Smooth muscle cell (in vitro differentiated cells): ENCODE data around the gene ZNF43. TPM values are rescaled to one million over a fixed set of nuclear protein-coding genes. Genes with fewer than 3 reads are reported as not detected.
"Not testable (repeated sequence)": the region's sequence is repeated elsewhere in the genome, so short reads cannot be mapped to it uniquely, and the experiment has no call there.

Experiments used
- DNase-seq: peaks from one replicate; lab custom pipeline; 2025; ENCODE audit not compliant: unreplicated experiment; lab: John Stamatoyannopoulos, UW
- H2AFZ ChIP-seq: fragments of 200-600 bp; sonication (generic); 2 replicates; pipeline ENCODE4 v1.6.0; 2016; ENCODE audit warnings: antibody characterized with exemption, low read depth, mild to moderate bottlenecking
- H3F3A ChIP-seq: fragments of 200-600 bp; sonication (generic); 2 replicates; pipeline ENCODE4 v1.6.0; 2017; ENCODE audit warnings: antibody characterized with exemption, low read depth
- H3K27ac ChIP-seq: fragments of 200-600 bp; sonication (generic); 2 replicates; pipeline ENCODE4 v1.5.1; 2016; ENCODE audit warnings: low read depth, mild to moderate bottlenecking
- H3K27me3 ChIP-seq: fragments of 200-600 bp; sonication (generic); 2 replicates; pipeline ENCODE4 v1.6.1; 2016; ENCODE audit warnings: low read depth, mild to moderate bottlenecking
- H3K36me3 ChIP-seq: fragments of 200-600 bp; sonication (generic); 2 replicates; pipeline ENCODE4 v1.5.1; 2016; ENCODE audit warnings: low read depth
- H3K4me1 ChIP-seq: fragments of 200-600 bp; sonication (generic); 2 replicates; pipeline ENCODE4 v1.5.1; 2016; ENCODE audit warnings: low read depth
- H3K4me2 ChIP-seq: fragments of 200-600 bp; sonication (generic); 2 replicates; pipeline ENCODE4 v1.6.0; 2016; ENCODE audit warnings: mild to moderate bottlenecking
- H3K4me3 ChIP-seq: fragments of 200-600 bp; sonication (generic); 2 replicates; pipeline ENCODE4 v1.5.1; 2016; ENCODE audit warnings: mild to moderate bottlenecking
- H3K79me2 ChIP-seq: fragments of 200-600 bp; sonication (generic); 2 replicates; pipeline ENCODE4 v1.6.0; 2016; ENCODE audit warnings: low read depth, mild to moderate bottlenecking
- H3K9ac ChIP-seq: fragments of 200-600 bp; sonication (generic); 2 replicates; pipeline ENCODE4 v1.6.0; 2016; ENCODE audit warnings: low read depth
- H3K9me3 ChIP-seq: fragments of 200-600 bp; sonication (generic); replicated peaks from 2 replicates; pipeline ENCODE4 v1.5.1; 2016; ENCODE audit warnings: low read depth
- H4K20me1 ChIP-seq: fragments of 200-600 bp; sonication (generic); 2 replicates; pipeline ENCODE4 v1.6.0; 2016; ENCODE audit warnings: low read depth
- WGBS: methylation state at CpG from one replicate; pipeline ENCODE4 v1.1.7; 2016; ENCODE audit warnings: low lambda C conversion rate; 5-methylcytosine and 5-hydroxymethylcytosine counted together
- polyA plus RNA-seq: library from polyadenylated mRNA; unstranded; fragments of >200 nt; fragmentation: Nextera tagmentation; extraction: Ambion mirVana; gene quantifications from 2 replicates; pipeline ENCODE4 v1.2.1, GENCODE V29; 2016
- total RNA-seq: library from RNA; depleted of rRNA; stranded (reverse); fragments of >200 nt; gene quantifications from 2 replicates; pipeline ENCODE4 v1.2.3, GENCODE V29; 2014
- TF ChIP-seq, protein P1 (sequence below): fragments of 200-600 bp; sonication (generic); IDR thresholded peaks from 2 replicates; pipeline ENCODE4 v1.5.1; 2017; ENCODE audit warnings: borderline replicate concordance, mild to moderate bottlenecking, antibody characterized with exemption; ENCODE audit not compliant: insufficient read depth, poor library complexity, severe bottlenecking

Gene ZNF43
- total RNA-seq: 16.4 and 19.5 TPM in 2 replicates
- 5.1 and 7.2 TPM in 2 replicates for polyA plus RNA-seq

DNA sequence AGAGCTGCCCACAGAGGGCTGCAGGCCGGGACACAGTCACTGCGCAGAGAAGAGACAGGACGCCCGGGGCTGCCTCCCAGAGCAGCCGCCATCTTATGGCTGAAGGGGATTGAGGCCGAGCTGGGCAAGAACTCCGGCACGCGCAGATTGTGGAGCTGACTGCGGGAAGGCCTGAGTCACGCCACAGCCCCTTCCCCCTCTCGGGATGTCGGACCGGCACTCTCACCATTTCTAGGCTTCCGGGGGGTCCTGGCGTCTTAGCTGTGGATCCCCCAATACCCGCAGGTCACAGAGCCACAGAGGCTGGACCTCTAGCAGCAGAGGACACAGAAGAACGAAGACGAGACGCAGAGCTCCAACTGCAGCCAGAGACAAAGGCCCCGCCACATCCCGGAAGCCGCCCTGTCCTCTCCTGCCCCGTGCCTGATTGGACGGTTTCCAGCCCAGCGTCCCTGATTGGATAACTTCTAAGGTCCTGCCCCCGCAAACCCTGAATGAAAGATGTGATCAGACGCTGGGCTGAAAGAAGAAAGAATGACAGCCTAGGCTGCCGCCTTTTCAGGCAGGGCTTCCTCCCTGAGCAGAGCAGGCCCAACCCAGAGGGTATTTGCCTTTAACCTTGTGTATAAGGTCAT is at the start of gene ZNF43:
Gene ZNF43 (minus strand): TSS at position 373 of the 635 bp plus-strand sequence. CDS start 144 bp downstream, at position 229.
- H3K4me2 ChIP-seq: peak within 1 kb of the TSS; percentile 97
- H3K27ac ChIP-seq: peak within 1 kb of the TSS; percentile 95
- no peaks in the 10 kb centered on the region for H3K36me3 ChIP-seq
- H4K20me1 ChIP-seq: peaks cover 4% of the 10 kb centered on the region
- DNase-seq: peak; percentile 76
- H3K4me3 ChIP-seq: peak within 1 kb of the TSS; percentile 91
- peaks cover 6% of the 10 kb centered on the region for H3K4me1 ChIP-seq
- WGBS: 3% methylated on average over 29 of the region's 29 CpGs
- peaks cover 47% of the 10 kb centered on the region for H3K79me2 ChIP-seq
- TF ChIP-seq, protein P1, sequence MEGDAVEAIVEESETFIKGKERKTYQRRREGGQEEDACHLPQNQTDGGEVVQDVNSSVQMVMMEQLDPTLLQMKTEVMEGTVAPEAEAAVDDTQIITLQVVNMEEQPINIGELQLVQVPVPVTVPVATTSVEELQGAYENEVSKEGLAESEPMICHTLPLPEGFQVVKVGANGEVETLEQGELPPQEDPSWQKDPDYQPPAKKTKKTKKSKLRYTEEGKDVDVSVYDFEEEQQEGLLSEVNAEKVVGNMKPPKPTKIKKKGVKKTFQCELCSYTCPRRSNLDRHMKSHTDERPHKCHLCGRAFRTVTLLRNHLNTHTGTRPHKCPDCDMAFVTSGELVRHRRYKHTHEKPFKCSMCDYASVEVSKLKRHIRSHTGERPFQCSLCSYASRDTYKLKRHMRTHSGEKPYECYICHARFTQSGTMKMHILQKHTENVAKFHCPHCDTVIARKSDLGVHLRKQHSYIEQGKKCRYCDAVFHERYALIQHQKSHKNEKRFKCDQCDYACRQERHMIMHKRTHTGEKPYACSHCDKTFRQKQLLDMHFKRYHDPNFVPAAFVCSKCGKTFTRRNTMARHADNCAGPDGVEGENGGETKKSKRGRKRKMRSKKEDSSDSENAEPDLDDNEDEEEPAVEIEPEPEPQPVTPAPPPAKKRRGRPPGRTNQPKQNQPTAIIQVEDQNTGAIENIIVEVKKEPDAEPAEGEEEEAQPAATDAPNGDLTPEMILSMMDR: no peak
- H3F3A ChIP-seq: peaks cover 12% of the 10 kb centered on the region
- no peaks in the 10 kb centered on the region for H3K27me3 ChIP-seq
- no peaks in the 10 kb centered on the region for H3K9me3 ChIP-seq
- H3K9ac ChIP-seq: peak within 1 kb of the TSS; percentile 92
- H2AFZ ChIP-seq: peak within 1 kb of the TSS; percentile 90

DNA sequence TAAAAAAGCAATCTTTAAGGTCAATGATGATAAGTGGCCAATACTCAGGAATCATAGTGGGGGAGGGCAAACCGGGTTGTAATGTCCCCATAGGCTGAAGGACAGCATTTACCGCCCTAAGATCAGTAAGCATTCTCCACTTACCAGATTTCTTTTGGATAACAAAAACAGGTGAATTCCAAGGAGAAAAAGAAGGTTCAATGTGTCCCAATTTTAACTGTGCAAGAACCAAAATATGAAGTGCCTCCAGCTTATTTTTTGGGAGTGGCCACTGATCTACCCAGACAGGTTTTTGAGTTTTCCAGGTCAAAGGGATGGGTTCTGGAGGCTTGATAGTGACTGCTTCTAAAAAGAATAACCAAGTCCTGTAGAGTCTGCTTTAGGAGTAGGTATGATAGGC is 49.5 kb upstream of the ZNF43 start:
- not testable (repeated sequence) for H3F3A ChIP-seq, H3K4me1 ChIP-seq, H3K4me3 ChIP-seq, H2AFZ ChIP-seq, H4K20me1 ChIP-seq, H3K79me2 ChIP-seq, H3K9ac ChIP-seq, H3K27me3 ChIP-seq, H3K4me2 ChIP-seq, DNase-seq, H3K27ac ChIP-seq, H3K36me3 ChIP-seq, H3K9me3 ChIP-seq
- 68% methylated on average over 2 of the region's 2 CpGs for WGBS

GRCh38 chr19:21884786-21885185 is 48.8 kb upstream of the ZNF43 start:
- H3K9ac ChIP-seq, H4K20me1 ChIP-seq, H3K27me3 ChIP-seq, H3K9me3 ChIP-seq, DNase-seq, H3K4me1 ChIP-seq, H3F3A ChIP-seq, H3K27ac ChIP-seq, H3K4me3 ChIP-seq, H3K4me2 ChIP-seq, H2AFZ ChIP-seq, H3K79me2 ChIP-seq, H3K36me3 ChIP-seq: not testable (repeated sequence)
- WGBS: 89% methylated on average over 8 of the region's 8 CpGs

- TF ChIP-seq, protein P1: no peak
- Histone ChIP-seq H2AFZ (no peak overlapping the region), H3K4me3 (no peak overlapping the region), H3K79me2 (no peaks in the 10 kb centered on the region), H3K9ac (no peak overlapping the region), H3K9me3 (peaks cover 3% of the 10 kb centered on the region), H3K27me3 (no peaks in the 10 kb centered on the region), H3K4me2 (no peak overlapping the region), H3K4me1 (no peaks in the 10 kb centered on the region), H4K20me1 (no peaks in the 10 kb centered on the region), H3K36me3 (no peaks in the 10 kb centered on the region), H3F3A (no peaks in the 10 kb centered on the region), H3K27ac (no peak overlapping the region)
- no peak for DNase-seq
- WGBS: 82% methylated on average over 10 of the region's 10 CpGs
Observed at GRCh38 chr19:21883516-21883915, 47.5 kb upstream of the ZNF43 start.

DNA sequence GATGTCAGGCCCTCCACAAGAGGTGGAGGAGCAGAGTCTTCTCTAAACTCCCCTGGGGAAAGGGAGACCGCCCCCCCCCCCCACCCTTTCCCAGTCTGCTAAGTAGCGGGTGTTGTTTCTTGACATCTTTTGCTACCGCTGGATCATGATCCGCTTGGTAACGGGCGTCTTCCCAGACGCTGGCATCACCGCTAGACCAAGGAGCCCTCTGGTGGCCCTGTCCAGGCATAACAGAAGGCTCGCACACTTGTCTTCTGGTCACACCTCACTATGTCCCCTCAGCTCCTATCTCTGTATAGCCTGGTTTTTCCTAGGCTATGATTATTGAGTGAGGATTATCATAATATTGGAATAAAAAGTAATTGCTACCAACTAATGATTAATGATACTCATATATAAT is 44.8 kb upstream of the ZNF43 start:
- H2AFZ ChIP-seq, H4K20me1 ChIP-seq, DNase-seq, H3K4me2 ChIP-seq, H3F3A ChIP-seq, H3K36me3 ChIP-seq, H3K4me3 ChIP-seq, H3K4me1 ChIP-seq, H3K79me2 ChIP-seq, H3K27me3 ChIP-seq, H3K9ac ChIP-seq, H3K27ac ChIP-seq, H3K9me3 ChIP-seq: not testable (repeated sequence)
- 49% methylated on average over 6 of the region's 9 CpGs for WGBS
